SJSA1 (cell line): ENCODE results near the gene MYPOP. TPM values are rescaled to one million over a fixed set of nuclear protein-coding genes. Genes with fewer than 3 reads are reported as not detected.

ENCODE experiments used
- DNase-seq, 2 experiments: peaks; one replicate each; pipeline ENCODE4 v3.0.0-alpha.2; 2015 to 2020; ENCODE audit warnings: low spot score in 2 of 2, low read depth in 1 of 2
- H3K27ac ChIP-seq: fragments of 250-450 bp; sonication (Bioruptor Pico); 2 replicates; pipeline ENCODE4 v1.5.1; 2020; ENCODE audit warnings: mild to moderate bottlenecking, moderate library complexity
- H3K27me3 ChIP-seq: fragments of 250-450 bp; sonication (Bioruptor Pico); replicated peaks from 2 replicates; pipeline ENCODE4 v1.5.1; 2020; ENCODE audit warnings: mild to moderate bottlenecking, moderate library complexity
- H3K36me3 ChIP-seq: fragments of 250-450 bp; sonication (Bioruptor Pico); 2 replicates; pipeline ENCODE4 v1.5.1; 2020; ENCODE audit warnings: mild to moderate bottlenecking
- H3K4me1 ChIP-seq: fragments of 250-450 bp; sonication (Bioruptor Pico); replicated peaks from 2 replicates; pipeline ENCODE4 v1.6.1; 2021; ENCODE audit warnings: mild to moderate bottlenecking
- H3K4me3 ChIP-seq: fragments of 250-450 bp; sonication (Bioruptor Pico); 2 replicates; pipeline ENCODE4 v1.5.1; 2020; ENCODE audit warnings: mild to moderate bottlenecking
- H3K9me3 ChIP-seq: fragments of 250-450 bp; sonication (Bioruptor Pico); replicated peaks from 2 replicates; pipeline ENCODE4 v1.5.1; 2020; ENCODE audit warnings: mild to moderate bottlenecking
- total RNA-seq: library from RNA; depleted of rRNA; stranded (reverse); fragments of >200 nt; shearing (Covaris generic); gene quantifications from 2 replicates; pipeline ENCODE4 v1.2.3, GENCODE V29; 2014; rRNA removed

The MYPOP gene, protein sequence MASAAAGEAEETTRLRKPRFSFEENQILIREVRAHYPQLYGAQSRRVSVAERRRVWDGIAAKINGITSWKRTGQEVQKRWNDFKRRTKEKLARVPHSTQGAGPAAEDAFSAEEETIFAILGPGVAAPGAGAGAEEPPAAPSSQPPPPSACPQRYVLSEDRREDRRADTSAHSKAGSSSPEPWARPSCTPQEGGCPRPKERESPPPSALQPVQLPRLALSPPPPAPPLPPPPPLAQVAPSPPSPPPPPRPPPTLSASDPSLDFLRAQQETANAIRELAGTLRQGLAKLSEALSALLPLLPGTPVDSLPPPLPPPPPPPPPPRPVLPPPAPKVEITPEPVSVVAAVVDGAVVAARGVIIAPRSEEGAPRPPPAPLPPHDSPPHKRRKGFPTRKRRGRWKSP
- total RNA-seq = 1.3 and 1.4 TPM in 2 replicates

DNA sequence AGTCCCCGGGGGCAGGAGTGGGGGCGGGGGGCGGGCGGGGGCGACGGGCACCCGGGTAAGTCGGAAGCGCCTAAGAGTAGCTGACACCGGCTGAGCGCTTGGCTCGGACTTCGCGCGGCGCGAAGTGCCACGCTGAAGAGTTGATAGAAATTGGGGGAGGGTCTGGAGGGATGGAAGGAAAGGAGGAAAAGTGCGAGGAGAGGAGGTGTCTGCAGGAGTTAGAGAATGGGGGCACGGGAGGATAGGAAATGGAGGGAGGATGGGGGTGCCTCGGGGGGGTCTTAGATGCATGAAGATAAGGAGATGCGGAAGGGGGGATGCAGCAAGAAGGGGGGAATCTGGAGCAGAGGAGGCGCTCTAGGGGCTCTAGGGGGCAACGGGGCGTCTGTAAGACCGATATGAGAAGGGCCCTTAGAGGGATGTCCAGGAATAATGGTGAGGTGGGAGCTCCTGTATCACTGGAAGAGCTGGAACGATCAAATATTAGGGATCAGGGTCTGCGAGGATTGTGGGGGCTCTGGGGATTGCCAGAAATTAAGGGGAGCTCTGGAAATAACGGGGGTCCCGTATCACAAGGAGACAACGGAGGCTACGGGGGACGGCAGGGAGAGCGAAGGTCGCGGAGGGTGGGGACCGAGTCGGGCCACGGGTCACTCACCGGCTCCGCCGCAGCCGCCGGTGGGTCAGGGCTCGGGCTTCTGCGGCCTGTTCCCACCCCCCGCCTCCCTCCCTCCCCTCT is at the start of gene MYPOP:
Gene MYPOP, minus strand, starts transcription at position 702 of the 739 bp plus-strand sequence. CDS start 840 bp downstream, outside the sequence.
- Histone ChIP-seq H3K36me3 (peaks cover 27% of the 10 kb centered on the region), H3K9me3 (no peaks in the 10 kb centered on the region), H3K27me3 (no peaks in the 10 kb centered on the region), H3K27ac (no peak within 1 kb of the TSS), H3K4me3 (peak within 1 kb of the TSS; percentile 58), H3K4me1 (peaks cover 10% of the 10 kb centered on the region)
- DNase-seq = peak in 1 of 2 experiments; percentile 33

DNA sequence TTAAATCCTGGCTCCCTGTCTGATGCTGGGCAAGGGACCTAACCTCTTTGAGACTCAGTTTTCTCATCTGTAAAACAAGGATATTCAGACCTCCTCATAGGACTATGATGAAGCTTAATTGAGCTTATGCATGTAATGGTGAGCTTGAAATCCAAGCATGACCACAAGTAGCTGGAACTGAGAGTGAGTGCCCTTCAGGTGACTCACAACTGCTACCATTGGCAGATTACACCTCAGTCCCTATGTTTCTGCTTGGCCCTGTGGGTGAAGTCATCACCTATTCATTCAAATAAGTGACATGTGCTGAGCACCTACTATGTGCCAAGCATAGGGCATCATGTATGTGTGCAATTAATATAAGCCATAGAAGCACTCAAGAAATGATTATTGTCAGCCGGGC is 45.5 kb upstream of the MYPOP start:
- Histone ChIP-seq H3K4me3 (no peak overlapping the region), H3K4me1 (peaks cover 4% of the 10 kb centered on the region), H3K27me3 (peaks cover 20% of the 10 kb centered on the region), H3K36me3 (no peaks in the 10 kb centered on the region; the same call in 1 of the 2 replicates), H3K9me3 (no peaks in the 10 kb centered on the region), H3K27ac (no peak overlapping the region)
- DNase-seq = no peak

- no peak for DNase-seq
- H3K4me3 ChIP-seq = no peak overlapping the region
- no peaks in the 10 kb centered on the region for H3K4me1 ChIP-seq
- no peaks in the 10 kb centered on the region for H3K9me3 ChIP-seq
- no peaks in the 10 kb centered on the region for H3K36me3 ChIP-seq
- H3K27ac ChIP-seq = no peak overlapping the region
- H3K27me3 ChIP-seq = peaks cover 31% of the 10 kb centered on the region
These were observed 38.0 kb upstream of the MYPOP start for GRCh38 chr19:45940515-45940805.

- H3K27ac ChIP-seq = no peak overlapping the region
- H3K27me3 ChIP-seq = peaks cover 32% of the 10 kb centered on the region
- H3K9me3 ChIP-seq = no peaks in the 10 kb centered on the region
- H3K4me3 ChIP-seq = no peak overlapping the region
- H3K36me3 ChIP-seq = no peaks in the 10 kb centered on the region
- no peak for DNase-seq
- no peaks in the 10 kb centered on the region for H3K4me1 ChIP-seq
These were observed 37.5 kb upstream of the MYPOP start for GRCh38 chr19:45939792-45940514.

DNA sequence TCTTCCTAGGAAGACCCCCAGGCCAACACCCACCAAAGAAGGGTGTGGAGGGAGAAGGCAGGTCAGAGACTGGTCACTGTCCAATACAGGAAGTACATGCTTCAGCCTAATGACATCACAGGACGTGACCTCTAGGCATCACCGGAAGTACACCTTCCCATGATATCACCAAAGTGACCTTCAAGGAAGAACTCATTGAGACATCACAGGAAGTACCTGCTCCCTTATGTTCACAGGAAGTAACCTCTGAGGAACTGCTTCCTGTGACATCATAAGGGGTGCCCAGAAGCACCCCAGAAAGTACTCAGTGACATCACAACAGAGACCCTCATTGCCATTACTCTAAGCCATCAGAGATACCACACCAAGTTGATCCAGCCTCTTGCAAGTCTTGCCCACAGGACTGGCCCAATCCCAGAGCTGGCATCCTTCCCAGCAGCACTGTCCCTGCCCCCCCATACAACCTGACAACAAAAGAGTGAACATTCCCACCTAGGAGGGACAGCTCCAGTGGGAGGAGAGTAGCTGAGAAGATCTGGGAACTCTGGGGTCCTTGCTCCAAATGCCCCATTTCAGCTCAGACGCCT is 36.4 kb upstream of the MYPOP start:
- no peaks in the 10 kb centered on the region for H3K36me3 ChIP-seq
- H3K4me1 ChIP-seq = no peaks in the 10 kb centered on the region
- no peak for DNase-seq
- no peaks in the 10 kb centered on the region for H3K9me3 ChIP-seq
- H3K4me3 ChIP-seq = no peak overlapping the region
- peaks cover 29% of the 10 kb centered on the region for H3K27me3 ChIP-seq
- no peak overlapping the region for H3K27ac ChIP-seq

- Histone ChIP-seq H3K9me3 (no peaks in the 10 kb centered on the region), H3K4me1 (no peaks in the 10 kb centered on the region), H3K27ac (no peak overlapping the region), H3K36me3 (no peaks in the 10 kb centered on the region), H3K27me3 (peaks cover 20% of the 10 kb centered on the region), H3K4me3 (no peak overlapping the region)
- DNase-seq = no peak
These were observed 32.9 kb upstream of the MYPOP start for GRCh38 chr19:45935267-45935666.

GRCh38 chr19:45934551-45935230 is 32.3 kb upstream of the MYPOP start:
- Histone ChIP-seq H3K27ac (no peak overlapping the region), H3K4me1 (no peaks in the 10 kb centered on the region), H3K4me3 (no peak overlapping the region), H3K9me3 (no peaks in the 10 kb centered on the region), H3K27me3 (peaks cover 20% of the 10 kb centered on the region), H3K36me3 (no peaks in the 10 kb centered on the region)
- no peak for DNase-seq

DNA sequence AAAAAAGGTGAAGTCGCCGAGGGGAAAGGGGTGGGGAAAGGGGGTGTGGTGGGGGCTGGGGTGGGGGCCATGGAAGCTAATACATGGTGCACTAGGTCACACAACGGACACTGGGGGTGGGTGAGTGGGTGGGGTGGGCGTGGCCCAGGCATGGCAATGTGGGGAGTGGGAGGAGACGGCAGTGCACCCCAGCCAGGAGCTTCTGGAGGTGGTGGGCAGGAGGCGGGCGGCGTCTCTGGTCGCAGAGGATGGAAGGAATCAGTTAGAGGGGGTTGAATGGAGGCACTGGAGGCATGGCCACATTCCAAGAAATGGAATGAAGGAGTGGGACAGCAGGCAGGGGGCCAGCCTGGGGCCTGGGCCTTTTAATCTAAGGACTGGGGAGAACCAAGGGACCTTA is 31.3 kb upstream of the MYPOP start:
- no peaks in the 10 kb centered on the region for H3K36me3 ChIP-seq
- H3K4me1 ChIP-seq = no peaks in the 10 kb centered on the region
- H3K4me3 ChIP-seq = no peak overlapping the region
- DNase-seq = no peak
- H3K9me3 ChIP-seq = no peaks in the 10 kb centered on the region
- H3K27ac ChIP-seq = no peak overlapping the region
- peaks cover 20% of the 10 kb centered on the region for H3K27me3 ChIP-seq

DNA sequence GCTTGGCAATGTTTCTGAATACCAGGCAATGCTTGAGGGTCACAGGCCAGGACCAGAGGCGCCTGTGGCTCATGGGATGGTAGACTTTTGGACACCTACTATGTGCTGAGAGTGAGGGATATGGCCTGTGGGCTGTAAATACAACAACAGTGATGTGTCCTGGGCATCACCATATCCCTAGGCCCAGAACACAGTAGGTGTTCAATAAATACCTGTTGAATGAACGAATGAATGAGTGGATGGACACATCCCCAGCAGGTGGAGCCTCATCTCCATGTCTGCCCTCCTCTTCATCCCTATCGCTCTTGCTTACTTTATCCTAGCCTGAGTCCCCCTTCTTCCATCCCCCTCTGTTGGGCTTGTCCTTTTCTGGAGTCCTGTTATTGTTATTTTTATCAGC is 28.6 kb upstream of the MYPOP start:
- H3K27me3 ChIP-seq = peaks cover 13% of the 10 kb centered on the region; the same call in 1 of the 2 replicates
- peaks cover 10% of the 10 kb centered on the region for H3K4me1 ChIP-seq
- no peaks in the 10 kb centered on the region for H3K9me3 ChIP-seq
- no peak for DNase-seq
- H3K36me3 ChIP-seq = no peaks in the 10 kb centered on the region
- no peak overlapping the region for H3K27ac ChIP-seq
- H3K4me3 ChIP-seq = no peak overlapping the region

GRCh38 chr19:45929247-45929646 is 26.8 kb upstream of the MYPOP start:
- Histone ChIP-seq H3K27ac (no peak overlapping the region), H3K9me3 (no peaks in the 10 kb centered on the region), H3K4me3 (no peak overlapping the region), H3K36me3 (no peaks in the 10 kb centered on the region), H3K27me3 (0 out of 2 replicates have a peak, but pooled peaks cover 4% of the 10 kb centered on the region), H3K4me1 (peaks cover 10% of the 10 kb centered on the region)
- DNase-seq = no peak

- Histone ChIP-seq H3K36me3 (no peaks in the 10 kb centered on the region), H3K27me3 (no peaks in the 10 kb centered on the region), H3K27ac (peak overlapping the region; percentile 40; the same call in 1 of the 2 replicates), H3K9me3 (no peaks in the 10 kb centered on the region), H3K4me1 (peaks cover 10% of the 10 kb centered on the region), H3K4me3 (peak overlapping the region; percentile 31)
- peak; percentile 80 to 94 for DNase-seq
These were observed 25.3 kb upstream of the MYPOP start for GRCh38 chr19:45927565-45928261.

GRCh38 chr19:45924891-45925447 is 22.6 kb upstream of the MYPOP start:
- H3K27me3 ChIP-seq = 0 out of 2 replicates have a peak, but pooled peaks cover 3% of the 10 kb centered on the region
- H3K4me1 ChIP-seq = peaks cover 10% of the 10 kb centered on the region
- H3K36me3 ChIP-seq = no peaks in the 10 kb centered on the region
- H3K4me3 ChIP-seq = no peak overlapping the region
- H3K27ac ChIP-seq = no peak overlapping the region
- H3K9me3 ChIP-seq = no peaks in the 10 kb centered on the region
- no peak for DNase-seq
